ENCODE measurements around the gene IFIT3.

GRCh38 chr10:89374713-89375141, 46.9 kb downstream of the IFIT3 start:
- TF ChIP-seq YY1 (IDR thresholded peaks at IDR 0.05; ENCODE audit: low read depth) (no peak), TAF1 (IDR thresholded peaks at IDR 0.05; ENCODE audit: low read depth) (no peak), TCF12 (IDR thresholded peaks at IDR 0.05; ENCODE audit: low read depth) (no peak), EP300 (IDR thresholded peaks at IDR 0.05; ENCODE audit: borderline replicate concordance) (no peak), CEBPB (IDR thresholded peaks at IDR 0.05) (no peak), RAD21 (IDR thresholded peaks at IDR 0.05; ENCODE audit: low read depth) (no peak), EGR1 (IDR thresholded peaks at IDR 0.05) (no peak), MAX (IDR thresholded peaks at IDR 0.05) (no peak), REST (IDR thresholded peaks at IDR 0.05; ENCODE audit: low read depth) (no peak), CREB1 (IDR thresholded peaks at IDR 0.05; ENCODE audit: low read depth) (no peak), USF1 (IDR thresholded peaks at IDR 0.05) (no peak)

Data from Ishikawa (cell line).